ENCODE results near the gene ABCD1.
"Not testable (repeated sequence)": the region's sequence is repeated elsewhere in the genome, so short reads cannot be mapped to it uniquely, and the experiment has no call there.

ABCD1 gene

GRCh38 chrX:153743468-153744209 lies 19.0 kb downstream of the ABCD1 start:
- H2AK5ac ChIP-seq (ENCODE audit: low read length): not testable (repeated sequence)

GRCh38 chrX:153744210-153745066 lies 19.8 kb downstream of the ABCD1 start:
- Histone ChIP-seq H2BK120ac (ENCODE audit: insufficient read depth, low read length, poor library complexity) (no peak overlapping the region), H3K27me3 (ENCODE audit: insufficient read depth, low read length) (no peaks in the 10 kb centered on the region), H3K27ac (ENCODE audit: low read depth, low read length) (no peak overlapping the region), H3K4me1 (ENCODE audit: control insufficient read depth in 1 of 2, insufficient read depth in 2 of 2, low read length in 2 of 2) (peaks cover 12 to 16% of the 10 kb centered on the region in 2 experiments), H3K14ac (ENCODE audit: low read length) (peak overlapping the region; percentile 25), H4K91ac (ENCODE audit: low read depth, low read length) (peak overlapping the region; percentile 37), H2BK12ac (ENCODE audit: low read length) (peak overlapping the region; percentile 49), H3K23ac (ENCODE audit: low read length) (no peak overlapping the region), H3K79me1 (ENCODE audit: low read length) (peaks cover 2% of the 10 kb centered on the region), H3K18ac (ENCODE audit: low read length) (no peak overlapping the region), H3K36me3 (ENCODE audit: control insufficient read depth in 1 of 2, insufficient read depth in 2 of 2, low read length in 2 of 2) (peaks cover 3% of the 10 kb centered on the region in 2 experiments), H3K9ac (ENCODE audit: low read length) (no peak overlapping the region), H3K79me2 (ENCODE audit: control insufficient read depth, insufficient read depth, low read length, poor library complexity) (no peaks in the 10 kb centered on the region), H3K4me3 (ENCODE audit: low read depth, low read length) (no peak overlapping the region), H2AK5ac (ENCODE audit: low read length) (no peak overlapping the region), H3K4ac (ENCODE audit: low read depth, low read length) (no peak overlapping the region), H2AFZ (ENCODE audit: insufficient read depth, low read length, poor library complexity) (no peak overlapping the region), H2BK5ac (ENCODE audit: low read depth, low read length, poor library complexity) (no peak overlapping the region), H3K9me3 (ENCODE audit: insufficient read depth, low read depth, low read length) (no peaks in the 10 kb centered on the region), H4K8ac (ENCODE audit: low read depth, low read length) (peak overlapping the region; percentile 70), H3K4me2 (ENCODE audit: low read length) (peak overlapping the region; percentile 39), H4K12ac (ENCODE audit: low read depth, low read length) (peak overlapping the region; percentile 70)
- DNase-seq: peak; percentile 47 to 55
- WGBS (ENCODE audit: extremely low coverage, insufficient coverage, insufficient read length): no CpG with 5 or more reads among the region's 38 CpGs

More at GRCh38 chrX:153743468-153744209, 19.0 kb downstream of the ABCD1 start:
- H3K36me3 ChIP-seq (ENCODE audit: control insufficient read depth in 1 of 2, insufficient read depth in 2 of 2, low read length in 2 of 2); H3K9ac ChIP-seq (ENCODE audit: low read length); H2BK120ac ChIP-seq (ENCODE audit: insufficient read depth, low read length, poor library complexity); H3K4me3 ChIP-seq (ENCODE audit: low read depth, low read length); H3K9me3 ChIP-seq (ENCODE audit: insufficient read depth, low read depth, low read length); H3K79me2 ChIP-seq (ENCODE audit: control insufficient read depth, insufficient read depth, low read length, poor library complexity); H3K23ac ChIP-seq (ENCODE audit: low read length); H3K27me3 ChIP-seq (ENCODE audit: insufficient read depth, low read length); H4K12ac ChIP-seq (ENCODE audit: low read depth, low read length); H3K79me1 ChIP-seq (ENCODE audit: low read length); H3K14ac ChIP-seq (ENCODE audit: low read length); H3K27ac ChIP-seq (ENCODE audit: low read depth, low read length); H2BK5ac ChIP-seq (ENCODE audit: low read depth, low read length, poor library complexity); H3K4ac ChIP-seq (ENCODE audit: low read depth, low read length); H2AFZ ChIP-seq (ENCODE audit: insufficient read depth, low read length, poor library complexity): not testable (repeated sequence)
- Histone ChIP-seq H4K8ac (ENCODE audit: low read depth, low read length) (peak overlapping the region; percentile 47), H2BK12ac (ENCODE audit: low read length) (peak overlapping the region; percentile 49), H3K4me1 (ENCODE audit: control insufficient read depth in 1 of 2, insufficient read depth in 2 of 2, low read length in 2 of 2) (peaks cover 13 to 16% of the 10 kb centered on the region in 2 experiments), H4K91ac (ENCODE audit: low read depth, low read length) (peak overlapping the region; percentile 37), H3K4me2 (ENCODE audit: low read length) (peak overlapping the region; percentile 6), H3K18ac (ENCODE audit: low read length) (peak overlapping the region; percentile 65)
- peak; percentile 54 to 67 for DNase-seq
- WGBS (ENCODE audit: extremely low coverage, insufficient coverage, insufficient read length): no CpG with 5 or more reads among the region's 35 CpGs

GRCh38 chrX:153745067-153745433 lies 20.4 kb downstream of the ABCD1 start:
- not testable (repeated sequence) for H3K79me1 ChIP-seq (ENCODE audit: low read length); H3K79me2 ChIP-seq (ENCODE audit: control insufficient read depth, insufficient read depth, low read length, poor library complexity); DNase-seq; H4K91ac ChIP-seq (ENCODE audit: low read depth, low read length); H3K4me2 ChIP-seq (ENCODE audit: low read length); H2BK12ac ChIP-seq (ENCODE audit: low read length); H3K9me3 ChIP-seq (ENCODE audit: insufficient read depth, low read depth, low read length); H3K27ac ChIP-seq (ENCODE audit: low read depth, low read length); H3K27me3 ChIP-seq (ENCODE audit: insufficient read depth, low read length); H2BK120ac ChIP-seq (ENCODE audit: insufficient read depth, low read length, poor library complexity); H3K36me3 ChIP-seq (ENCODE audit: control insufficient read depth in 1 of 2, insufficient read depth in 2 of 2, low read length in 2 of 2); H3K4ac ChIP-seq (ENCODE audit: low read depth, low read length); H4K12ac ChIP-seq (ENCODE audit: low read depth, low read length); H3K23ac ChIP-seq (ENCODE audit: low read length); H4K8ac ChIP-seq (ENCODE audit: low read depth, low read length); H2AFZ ChIP-seq (ENCODE audit: insufficient read depth, low read length, poor library complexity); H3K4me3 ChIP-seq (ENCODE audit: low read depth, low read length); H3K18ac ChIP-seq (ENCODE audit: low read length); H3K14ac ChIP-seq (ENCODE audit: low read length); H3K9ac ChIP-seq (ENCODE audit: low read length); H2AK5ac ChIP-seq (ENCODE audit: low read length); H2BK5ac ChIP-seq (ENCODE audit: low read depth, low read length, poor library complexity)
- no CpG with 5 or more reads among the region's 12 CpGs for WGBS (ENCODE audit: extremely low coverage, insufficient coverage, insufficient read length)
- H3K4me1 ChIP-seq (ENCODE audit: control insufficient read depth in 1 of 2, insufficient read depth in 2 of 2, low read length in 2 of 2): peaks cover 9 to 13% of the 10 kb centered on the region in 2 experiments

DNA sequence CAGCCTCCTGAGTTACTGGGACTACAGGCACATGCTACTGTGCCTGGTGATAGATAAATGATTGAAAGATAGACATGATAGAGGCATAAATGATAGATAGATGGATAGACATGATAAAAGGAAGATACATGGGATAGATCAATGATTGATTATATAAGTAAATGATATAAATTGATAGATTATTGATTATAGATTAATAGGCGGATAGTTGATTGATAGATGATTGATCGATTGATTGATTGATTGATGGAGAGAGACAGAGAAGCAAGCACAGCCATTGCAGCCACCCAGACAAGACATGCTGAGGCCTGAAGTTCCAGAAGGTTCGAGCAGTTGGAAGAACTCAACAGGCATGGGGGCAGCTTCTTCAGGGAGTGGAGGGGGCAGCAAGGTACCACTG lies 21.7 kb downstream of the ABCD1 start:
- Histone ChIP-seq H3K4me2 (ENCODE audit: low read length) (no peak overlapping the region), H3K14ac (ENCODE audit: low read length) (no peak overlapping the region), H3K79me2 (ENCODE audit: control insufficient read depth, insufficient read depth, low read length, poor library complexity) (no peaks in the 10 kb centered on the region), H3K18ac (ENCODE audit: low read length) (no peak overlapping the region), H3K79me1 (ENCODE audit: low read length) (peaks cover 2% of the 10 kb centered on the region), H2AFZ (ENCODE audit: insufficient read depth, low read length, poor library complexity) (no peak overlapping the region), H3K27me3 (ENCODE audit: insufficient read depth, low read length) (no peaks in the 10 kb centered on the region), H4K91ac (ENCODE audit: low read depth, low read length) (no peak overlapping the region), H3K4me1 (ENCODE audit: control insufficient read depth in 1 of 2, insufficient read depth in 2 of 2, low read length in 2 of 2) (peaks cover 9 to 13% of the 10 kb centered on the region in 2 experiments), H3K36me3 (ENCODE audit: control insufficient read depth in 1 of 2, insufficient read depth in 2 of 2, low read length in 2 of 2) (peaks cover 0 to 2% of the 10 kb centered on the region in 2 experiments), H3K4me3 (ENCODE audit: low read depth, low read length) (no peak overlapping the region), H2BK12ac (ENCODE audit: low read length) (no peak overlapping the region), H3K4ac (ENCODE audit: low read depth, low read length) (no peak overlapping the region), H2BK5ac (ENCODE audit: low read depth, low read length, poor library complexity) (no peak overlapping the region), H3K23ac (ENCODE audit: low read length) (no peak overlapping the region), H3K9me3 (ENCODE audit: insufficient read depth, low read depth, low read length) (no peaks in the 10 kb centered on the region), H4K12ac (ENCODE audit: low read depth, low read length) (no peak overlapping the region), H2AK5ac (ENCODE audit: low read length) (no peak overlapping the region), H3K27ac (ENCODE audit: low read depth, low read length) (no peak overlapping the region), H3K9ac (ENCODE audit: low read length) (no peak overlapping the region), H4K8ac (ENCODE audit: low read depth, low read length) (no peak overlapping the region), H2BK120ac (ENCODE audit: insufficient read depth, low read length, poor library complexity) (no peak overlapping the region)
- no peak for DNase-seq
- WGBS (ENCODE audit: extremely low coverage, insufficient coverage, insufficient read length): 100% methylated on average over 2 of the region's 3 CpGs

All from trophoblast cell (in vitro differentiated cells and primary cell).